PFSK-1 (cell line): Measurements from ENCODE around the gene C5orf15.

Experiments used
- FOXP2 ChIP-seq: optimal IDR thresholded peaks from 2 replicates; pipeline ENCODE3; 2011; ENCODE audit warnings: borderline replicate concordance, control low read depth, inconsistent platforms; ENCODE audit not compliant: insufficient read depth; ENCODE audit errors: extremely low read length, extremely low read depth
- POLR2AphosphoS5 ChIP-seq: IDR thresholded peaks from 2 replicates; pipeline ENCODE4 v1.6.1; 2012; ENCODE audit warnings: low read depth, mild to moderate bottlenecking, control low read depth, low read length, moderate library complexity
- SIN3A ChIP-seq: IDR thresholded peaks from 2 replicates; pipeline ENCODE4 v1.6.1; 2012; ENCODE audit warnings: mild to moderate bottlenecking, low read length, moderate library complexity, borderline replicate concordance; ENCODE audit not compliant: insufficient read depth
- TAF1 ChIP-seq: IDR thresholded peaks from 2 replicates; pipeline ENCODE4 v1.6.1; 2012; ENCODE audit warnings: low read length, control low read depth, borderline replicate concordance; ENCODE audit not compliant: insufficient read depth
- TF ChIP-seq, protein P1 (sequence below), 2 experiments: IDR thresholded peaks; 2 replicates each; pipeline versions ENCODE4 v1.6.1 to v1.8.0; 2011 to 2012; ENCODE audit warnings: low read depth in 2 of 2, low read length in 2 of 2, control low read depth in 1 of 2, inconsistent platforms in 1 of 2, mild to moderate bottlenecking in 1 of 2, moderate library complexity in 1 of 2; ENCODE audit not compliant: insufficient read depth in 1 of 2

Gene C5orf15

DNA sequence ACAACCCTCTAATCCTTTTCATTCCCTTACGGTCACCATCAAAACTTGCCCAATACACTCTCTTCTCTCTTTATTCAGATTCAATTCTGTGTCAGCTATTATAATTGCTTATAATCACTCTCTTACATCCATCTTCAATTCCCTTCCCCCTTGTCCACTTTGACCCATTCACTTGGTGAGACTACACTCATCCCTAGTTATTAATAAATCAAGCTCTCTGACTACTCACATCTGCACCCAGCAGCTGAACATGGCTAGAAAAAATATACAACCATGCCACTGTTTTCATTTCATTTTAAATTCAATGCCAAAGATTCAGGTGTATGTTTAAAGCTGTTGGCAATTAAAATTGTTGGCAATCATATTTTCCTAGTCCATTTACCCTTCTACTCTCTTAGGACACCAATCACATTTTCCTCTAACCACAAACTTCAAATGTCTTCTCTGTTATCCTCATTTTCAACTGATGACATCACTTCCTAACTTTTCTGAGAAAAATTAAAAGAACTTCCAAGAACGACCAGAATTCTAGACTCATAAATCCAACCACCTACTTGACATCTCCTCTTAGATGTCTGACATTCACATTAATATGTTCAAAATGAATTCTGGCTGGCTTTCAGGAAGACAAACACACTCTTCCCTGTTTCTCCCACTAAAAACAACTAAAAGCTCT lies 5.5 kb downstream of the C5orf15 start:
- TF ChIP-seq POLR2AphosphoS5 = no peak
- no peak for TF ChIP-seq TAF1
- no peak for TF ChIP-seq SIN3A
- TF ChIP-seq, protein P1, sequence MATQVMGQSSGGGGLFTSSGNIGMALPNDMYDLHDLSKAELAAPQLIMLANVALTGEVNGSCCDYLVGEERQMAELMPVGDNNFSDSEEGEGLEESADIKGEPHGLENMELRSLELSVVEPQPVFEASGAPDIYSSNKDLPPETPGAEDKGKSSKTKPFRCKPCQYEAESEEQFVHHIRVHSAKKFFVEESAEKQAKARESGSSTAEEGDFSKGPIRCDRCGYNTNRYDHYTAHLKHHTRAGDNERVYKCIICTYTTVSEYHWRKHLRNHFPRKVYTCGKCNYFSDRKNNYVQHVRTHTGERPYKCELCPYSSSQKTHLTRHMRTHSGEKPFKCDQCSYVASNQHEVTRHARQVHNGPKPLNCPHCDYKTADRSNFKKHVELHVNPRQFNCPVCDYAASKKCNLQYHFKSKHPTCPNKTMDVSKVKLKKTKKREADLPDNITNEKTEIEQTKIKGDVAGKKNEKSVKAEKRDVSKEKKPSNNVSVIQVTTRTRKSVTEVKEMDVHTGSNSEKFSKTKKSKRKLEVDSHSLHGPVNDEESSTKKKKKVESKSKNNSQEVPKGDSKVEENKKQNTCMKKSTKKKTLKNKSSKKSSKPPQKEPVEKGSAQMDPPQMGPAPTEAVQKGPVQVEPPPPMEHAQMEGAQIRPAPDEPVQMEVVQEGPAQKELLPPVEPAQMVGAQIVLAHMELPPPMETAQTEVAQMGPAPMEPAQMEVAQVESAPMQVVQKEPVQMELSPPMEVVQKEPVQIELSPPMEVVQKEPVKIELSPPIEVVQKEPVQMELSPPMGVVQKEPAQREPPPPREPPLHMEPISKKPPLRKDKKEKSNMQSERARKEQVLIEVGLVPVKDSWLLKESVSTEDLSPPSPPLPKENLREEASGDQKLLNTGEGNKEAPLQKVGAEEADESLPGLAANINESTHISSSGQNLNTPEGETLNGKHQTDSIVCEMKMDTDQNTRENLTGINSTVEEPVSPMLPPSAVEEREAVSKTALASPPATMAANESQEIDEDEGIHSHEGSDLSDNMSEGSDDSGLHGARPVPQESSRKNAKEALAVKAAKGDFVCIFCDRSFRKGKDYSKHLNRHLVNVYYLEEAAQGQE (IDR thresholded peaks at IDR 0.05; ENCODE audit: insufficient read depth in 1 of 2, low read depth in 2 of 2, low read length in 2 of 2) = no peak
- no peak for TF ChIP-seq FOXP2

DNA sequence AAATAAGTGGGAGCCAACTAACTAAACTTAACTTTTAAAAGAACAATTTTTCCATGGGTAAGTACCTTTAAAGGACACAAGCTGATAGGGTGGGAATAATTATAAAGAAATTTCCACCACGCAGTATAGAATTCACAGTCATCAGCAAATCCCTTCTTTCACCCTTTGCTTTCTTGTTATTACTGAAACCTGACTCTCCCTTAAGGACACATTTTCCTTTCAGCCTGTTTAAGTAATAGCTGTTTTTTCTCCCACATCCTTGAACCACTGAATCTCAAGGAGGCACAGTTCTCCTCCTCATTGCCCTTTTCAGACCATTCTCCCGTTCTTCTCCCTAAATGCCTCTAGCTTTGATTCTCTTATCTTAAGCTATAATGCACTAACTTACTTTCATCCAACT lies 6.3 kb downstream of the C5orf15 start:
- TF ChIP-seq POLR2AphosphoS5 = no peak
- TF ChIP-seq FOXP2 = no peak

DNA sequence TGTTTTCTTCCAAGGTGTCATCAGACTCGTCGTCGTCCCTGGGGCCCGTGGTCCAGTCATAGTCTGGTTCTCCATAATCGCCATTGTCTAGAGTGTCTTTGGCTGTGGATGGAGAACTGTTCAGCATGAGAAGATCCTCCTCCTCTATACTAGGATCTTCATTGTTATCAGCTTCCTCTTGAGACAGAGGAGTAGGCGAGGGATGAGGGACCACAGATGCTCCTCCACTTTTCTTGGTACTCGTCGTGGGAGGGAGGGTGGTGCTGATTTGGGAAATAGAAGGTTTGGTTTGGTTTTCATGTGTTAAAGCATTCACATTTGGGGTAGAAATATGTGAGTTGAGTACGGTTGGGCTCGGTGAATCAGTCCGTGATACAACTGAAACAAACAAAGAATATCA lies 8.8 kb downstream of the C5orf15 start:
- TF ChIP-seq POLR2AphosphoS5 (no peak), FOXP2 (no peak), SIN3A (no peak), TAF1 (no peak)
- TF ChIP-seq, protein P1 (IDR thresholded peaks at IDR 0.05; ENCODE audit: insufficient read depth in 1 of 2, low read depth in 2 of 2, low read length in 2 of 2) = no peak

DNA sequence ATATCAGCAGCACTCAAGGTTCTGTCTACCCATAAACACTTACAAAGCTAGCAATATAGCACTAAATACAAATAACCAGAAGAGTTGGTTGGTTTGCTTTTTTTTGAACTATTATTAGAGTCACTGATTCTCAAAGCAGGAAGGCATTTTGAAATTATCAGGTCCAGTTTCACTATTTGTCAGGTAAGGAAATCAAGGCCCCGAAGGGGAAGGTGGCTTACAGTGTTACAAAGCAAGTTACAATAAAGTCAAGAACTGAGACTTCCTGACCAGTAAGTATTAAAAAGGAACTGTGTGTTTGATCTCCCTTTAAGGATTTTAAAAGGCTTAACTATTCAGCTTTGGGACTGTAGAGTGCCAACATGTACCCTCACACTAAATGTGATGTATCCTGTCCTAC lies 10.8 kb downstream of the C5orf15 start:
- TF ChIP-seq, protein P1 (IDR thresholded peaks at IDR 0.05; ENCODE audit: insufficient read depth in 1 of 2, low read depth in 2 of 2, low read length in 2 of 2) = no peak
- TF ChIP-seq POLR2AphosphoS5 (no peak), TAF1 (no peak), SIN3A (no peak), FOXP2 (no peak)

DNA sequence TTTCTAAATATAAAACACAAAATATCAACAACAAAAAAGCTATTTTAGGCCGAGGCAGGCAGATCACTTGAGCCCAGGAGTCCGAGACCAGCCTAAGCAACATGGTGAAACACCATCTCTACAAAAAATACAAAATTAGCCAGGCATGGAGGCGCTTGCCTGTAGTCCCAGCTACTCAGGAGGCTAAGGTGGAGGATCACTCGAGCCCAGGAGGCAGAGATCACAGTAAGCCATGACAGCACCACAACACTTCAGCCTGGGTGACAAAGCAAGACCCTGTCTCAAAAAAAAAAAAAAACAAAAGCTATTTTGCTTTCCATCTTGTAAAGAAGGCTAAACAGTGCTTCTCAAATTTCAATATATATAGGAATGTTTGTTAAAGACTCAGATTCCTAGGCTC lies 11.3 kb downstream of the C5orf15 start:
- TF ChIP-seq POLR2AphosphoS5 = no peak
- TF ChIP-seq, protein P1 (IDR thresholded peaks at IDR 0.05; ENCODE audit: insufficient read depth in 1 of 2, low read depth in 2 of 2, low read length in 2 of 2) = no peak
- TF ChIP-seq TAF1 = no peak
- TF ChIP-seq SIN3A = no peak
